HG03558 (cell line): Measurements from ENCODE around the gene FAHD1.

ENCODE experiments used
- ATAC-seq: cut with Tn5 transposase; IDR thresholded peaks from one replicate; pipeline ENCODE4 v1.9.1; 2021; ENCODE audit warnings: moderate number of reproducible peaks; ENCODE audit not compliant: unreplicated experiment; ENCODE audit errors: extremely low read depth

The FAHD1 gene

DNA sequence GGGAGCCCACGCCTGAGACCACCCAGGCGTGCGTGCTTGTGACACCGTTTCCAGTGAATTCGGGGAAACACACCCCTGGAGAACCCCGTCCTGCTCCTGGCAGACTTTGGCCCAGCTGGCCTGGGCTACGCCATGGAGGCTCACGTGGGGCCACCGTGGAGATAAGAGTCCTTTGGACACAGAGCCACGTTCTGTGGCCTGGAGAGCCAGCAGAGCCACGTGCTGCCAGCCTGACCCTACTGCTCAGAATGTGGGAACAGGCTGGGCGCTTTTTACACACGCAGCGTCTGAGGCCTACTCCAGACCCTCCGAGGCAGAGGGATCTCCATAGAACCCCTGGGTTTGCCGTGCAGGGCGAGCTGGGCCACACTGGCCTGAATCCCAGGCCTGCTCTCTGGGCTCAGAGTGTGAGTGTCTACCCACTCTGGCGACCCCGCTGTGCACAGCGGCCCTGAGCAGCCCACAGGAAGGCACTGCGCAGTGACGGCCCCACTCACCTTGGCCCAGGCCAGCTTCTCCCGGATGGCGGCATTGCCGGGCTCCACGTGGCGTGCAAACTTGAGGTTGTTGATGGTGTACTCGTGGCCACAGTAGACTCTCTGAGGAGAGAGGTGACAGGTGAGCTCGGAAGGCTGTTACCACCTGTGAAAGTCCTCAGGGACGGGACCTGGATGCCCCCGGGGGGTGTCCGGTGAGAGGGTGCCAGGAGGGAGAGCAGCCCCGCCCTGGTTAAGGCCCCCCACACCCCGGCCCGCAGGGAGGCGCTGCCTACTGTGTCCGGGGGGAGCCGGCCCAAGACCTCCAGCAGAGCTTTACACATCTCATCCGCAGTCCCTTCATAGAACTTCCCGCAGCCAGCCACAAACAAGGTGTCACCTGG, 10.4 kb upstream of the FAHD1 start:
- ATAC-seq, result no peak

DNA sequence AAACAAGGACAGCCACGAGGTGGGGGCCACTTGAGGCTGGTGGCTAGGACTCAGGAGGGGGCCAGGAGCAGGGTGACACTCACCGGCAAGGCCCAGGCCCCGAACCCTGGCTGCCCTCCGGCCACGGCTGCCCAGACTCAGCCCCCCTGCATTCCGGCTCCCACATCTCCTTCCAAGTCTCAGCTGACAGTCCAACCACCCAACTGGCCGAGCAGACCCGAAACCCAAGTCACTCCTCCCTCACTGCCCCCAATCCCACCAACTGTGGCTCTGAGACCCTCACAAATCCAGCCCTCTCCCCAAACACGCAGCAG, 9.8 kb upstream of the FAHD1 start:
- no peak for ATAC-seq

DNA sequence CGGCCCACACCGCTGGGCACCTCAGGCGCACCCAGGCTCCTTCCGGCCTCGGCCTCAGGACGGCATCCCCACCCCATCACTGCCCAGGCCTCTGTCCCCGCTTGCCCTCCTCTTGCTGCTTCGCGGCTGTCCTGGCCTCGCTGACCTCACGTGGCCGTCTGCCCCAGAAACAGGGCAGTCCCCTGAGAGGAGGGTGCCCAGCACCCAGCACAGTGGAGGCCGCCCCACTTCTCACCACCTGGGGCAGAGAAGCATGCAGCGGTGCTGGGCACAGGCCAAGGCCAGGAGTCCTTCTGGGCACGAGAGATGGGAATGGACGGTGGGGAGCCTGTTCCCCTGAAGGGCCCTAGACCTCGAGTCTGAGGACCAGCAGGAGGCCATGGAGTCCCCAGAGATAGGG, 9.3 kb upstream of the FAHD1 start:
- no peak for ATAC-seq

DNA sequence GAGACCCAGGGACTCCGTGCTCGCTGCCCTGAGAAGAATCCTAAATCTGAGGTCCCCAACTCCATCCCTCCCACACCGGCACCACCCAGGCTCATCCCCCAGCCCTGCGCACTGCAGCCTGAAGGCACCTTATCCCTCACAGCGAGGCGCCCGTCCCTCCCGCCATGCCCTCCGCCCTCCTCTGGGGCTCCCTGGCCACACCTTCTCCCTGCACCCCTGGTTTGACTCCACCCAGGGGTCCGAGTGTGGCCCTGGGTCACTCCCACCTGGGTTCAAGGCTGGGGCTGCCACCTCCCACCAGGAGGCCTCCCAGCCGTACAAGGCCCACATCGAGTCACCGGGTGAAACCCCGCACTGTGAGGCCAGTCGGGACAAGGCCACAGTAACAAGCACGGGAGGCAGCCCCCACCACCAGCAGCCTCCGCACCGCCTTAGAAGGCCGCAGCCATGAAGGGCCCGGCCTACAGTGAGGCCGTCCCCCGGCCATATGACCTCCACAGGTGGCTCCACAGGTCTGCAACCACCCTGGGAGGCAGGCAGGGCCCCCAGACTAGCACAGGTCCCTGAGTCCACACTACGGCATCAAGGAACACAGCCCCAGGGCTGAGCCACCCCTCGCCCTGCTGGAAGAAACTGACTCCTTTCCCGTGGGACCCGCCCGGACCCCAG, 8.7 kb upstream of the FAHD1 start:
- no peak for ATAC-seq

DNA sequence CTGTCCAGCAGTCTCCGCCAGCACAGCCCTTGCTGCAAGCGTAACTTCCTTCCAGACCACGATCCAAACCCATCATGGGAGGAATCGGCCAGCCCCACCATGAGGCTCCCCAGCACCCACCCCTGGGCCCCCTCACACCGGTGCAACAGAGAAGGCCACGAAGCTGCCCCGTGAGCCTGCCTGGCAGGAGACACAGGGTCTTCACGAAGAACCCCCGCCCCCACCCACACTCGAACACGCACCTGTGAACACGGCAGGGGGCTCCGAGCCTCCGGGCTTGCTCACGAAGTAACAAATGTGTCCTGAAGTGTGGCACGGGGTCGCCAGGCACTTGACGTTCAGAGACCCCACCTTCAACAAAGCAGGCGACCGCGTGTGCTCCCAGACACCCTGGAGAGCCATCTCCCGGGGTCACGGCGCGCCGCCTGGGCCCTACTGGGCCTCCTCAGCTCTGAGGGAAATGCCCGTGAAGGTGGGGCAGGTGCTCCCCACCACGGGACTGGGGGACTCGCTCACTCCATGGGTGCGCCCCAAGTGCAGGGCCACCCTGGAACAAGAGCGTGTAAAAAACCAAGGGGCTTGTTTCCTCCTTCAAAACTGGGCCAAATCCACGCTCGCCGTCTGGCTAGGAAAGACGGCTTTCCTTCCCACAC, 8.0 kb upstream of the FAHD1 start:
- no peak for ATAC-seq

DNA sequence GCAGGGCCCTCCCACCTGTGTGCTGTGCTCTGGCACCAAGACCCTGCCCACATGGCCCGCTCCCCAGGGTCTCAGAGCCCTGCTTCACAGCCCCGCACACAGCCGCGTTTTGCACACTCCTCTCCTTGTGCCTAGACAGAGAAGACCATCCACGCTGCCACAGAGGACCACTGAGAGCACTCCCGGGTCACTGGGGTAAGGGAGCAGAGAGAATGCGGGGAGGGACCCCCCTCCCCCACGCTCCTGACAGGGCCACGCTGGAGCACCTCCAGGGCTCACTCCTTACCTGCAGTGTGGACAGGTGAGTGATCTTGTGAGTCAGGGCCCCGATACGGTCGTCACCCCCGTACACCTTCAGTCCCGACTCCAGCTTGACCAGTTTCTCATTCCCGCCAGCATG, 7.4 kb upstream of the FAHD1 start:
- no peak for ATAC-seq

DNA sequence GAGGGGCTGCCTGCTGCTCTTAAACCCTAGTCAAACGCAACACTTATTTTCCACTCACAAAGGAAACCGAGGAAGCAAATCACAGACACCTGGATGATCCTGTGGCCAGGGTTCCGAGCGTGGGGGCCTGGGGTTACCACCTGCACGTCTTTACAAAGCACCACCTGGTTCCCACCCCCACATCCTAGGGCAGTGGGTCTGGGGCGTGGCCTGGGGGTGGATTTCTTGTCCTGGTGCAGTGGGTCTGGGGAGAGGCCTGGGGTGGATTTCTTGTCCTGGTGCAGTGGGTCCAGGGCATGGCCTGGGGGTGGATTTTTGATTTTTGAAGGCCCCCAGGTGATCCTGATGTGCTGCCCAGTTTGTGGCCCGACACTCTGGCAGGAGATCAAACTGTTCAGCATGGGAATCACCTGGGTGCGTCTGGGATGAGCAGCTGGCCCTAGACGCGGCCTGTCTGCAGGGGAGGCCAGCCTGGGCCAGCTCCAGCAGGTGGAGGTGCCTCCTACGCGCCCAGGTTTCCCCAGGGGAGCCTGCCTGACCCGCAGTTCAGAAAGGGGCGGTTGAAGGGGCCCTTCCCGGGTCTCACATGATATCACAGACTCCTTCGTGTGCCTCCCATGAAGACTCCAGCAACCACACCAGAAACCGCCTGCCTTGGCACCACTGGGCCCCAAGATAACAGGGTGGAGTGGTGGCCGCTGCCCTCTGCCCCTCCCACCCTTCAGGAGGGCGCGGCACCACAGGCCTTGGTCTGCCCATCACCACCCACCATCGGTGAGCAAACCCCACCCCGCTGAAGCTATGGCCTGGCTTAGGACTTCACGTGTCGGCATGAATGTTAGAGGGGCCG, 6.7 kb upstream of the FAHD1 start:
- ATAC-seq, result no peak

DNA sequence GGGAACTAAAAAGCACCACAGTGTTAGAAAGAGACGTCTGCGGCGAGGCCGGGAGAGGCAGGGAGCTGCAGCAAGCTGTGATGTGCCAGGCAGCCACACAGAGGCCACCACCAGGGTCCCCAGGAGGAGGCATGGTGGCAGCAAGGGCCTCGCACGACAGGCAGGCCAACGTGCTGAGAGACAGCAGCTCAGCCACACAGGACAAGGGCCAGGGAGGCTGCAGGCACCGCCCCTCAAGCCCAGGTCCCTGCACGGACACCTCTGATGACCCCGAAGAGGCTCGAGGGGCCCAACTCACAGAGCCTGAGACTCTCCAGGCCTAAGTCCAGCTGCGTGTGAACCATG, 6.1 kb upstream of the FAHD1 start:
- ATAC-seq, result no peak

DNA sequence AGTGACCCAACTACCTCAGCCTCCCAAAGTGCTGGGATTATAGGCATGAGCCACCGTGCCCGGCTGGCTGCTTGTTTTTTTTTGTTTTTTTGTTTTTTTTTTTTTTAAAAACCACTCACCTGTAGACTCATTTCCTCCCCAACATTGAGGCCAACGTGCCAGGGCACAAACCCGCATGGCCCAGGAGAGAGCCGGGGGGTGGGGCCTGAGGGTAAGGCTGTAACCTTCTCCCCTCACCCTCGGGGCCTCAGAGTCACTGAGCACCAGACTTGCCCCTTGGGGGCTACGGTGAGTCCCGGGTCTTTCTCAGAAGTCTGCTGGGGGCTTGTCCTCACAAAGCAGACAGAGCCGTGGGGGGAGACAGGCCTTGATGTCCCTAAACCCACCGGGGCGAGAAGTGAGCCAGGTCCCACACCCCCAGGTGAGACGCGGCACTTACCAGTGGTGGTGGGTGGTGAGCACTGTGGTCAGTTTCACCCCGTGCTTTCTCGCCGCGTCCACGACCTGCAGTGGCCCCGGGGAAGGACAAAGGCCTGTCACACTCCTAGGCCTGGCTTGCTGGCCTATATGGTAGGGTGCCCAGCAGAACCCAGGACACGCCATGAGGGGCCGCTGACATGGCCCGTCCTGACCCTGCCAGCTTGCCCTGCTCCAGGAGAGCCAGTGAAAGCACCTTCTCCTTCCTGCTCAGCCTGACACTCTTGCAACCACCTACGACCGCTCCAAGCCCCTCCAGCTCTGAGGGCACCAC, 5.0 kb upstream of the FAHD1 start:
- ATAC-seq, result no peak

DNA sequence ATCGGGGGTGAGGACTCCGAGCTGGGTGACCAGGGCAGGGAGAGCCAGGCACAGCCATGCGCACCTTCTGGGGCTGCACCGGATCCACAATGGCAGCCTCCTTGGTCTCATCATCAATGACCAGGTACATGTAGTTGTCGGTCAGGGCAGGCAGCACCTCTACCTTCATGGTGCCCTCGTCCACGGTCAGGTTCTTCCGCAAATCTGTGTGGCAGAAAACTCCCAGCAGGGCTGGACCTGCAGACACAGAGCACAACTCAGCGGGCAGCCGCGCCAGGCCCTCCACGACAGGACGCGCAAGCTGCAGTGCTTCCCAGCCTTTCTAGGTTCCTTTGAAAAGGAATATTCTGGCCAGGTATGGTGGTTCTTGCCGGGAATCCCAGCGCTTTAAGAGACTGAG, 4.2 kb upstream of the FAHD1 start:
- no peak for ATAC-seq

DNA sequence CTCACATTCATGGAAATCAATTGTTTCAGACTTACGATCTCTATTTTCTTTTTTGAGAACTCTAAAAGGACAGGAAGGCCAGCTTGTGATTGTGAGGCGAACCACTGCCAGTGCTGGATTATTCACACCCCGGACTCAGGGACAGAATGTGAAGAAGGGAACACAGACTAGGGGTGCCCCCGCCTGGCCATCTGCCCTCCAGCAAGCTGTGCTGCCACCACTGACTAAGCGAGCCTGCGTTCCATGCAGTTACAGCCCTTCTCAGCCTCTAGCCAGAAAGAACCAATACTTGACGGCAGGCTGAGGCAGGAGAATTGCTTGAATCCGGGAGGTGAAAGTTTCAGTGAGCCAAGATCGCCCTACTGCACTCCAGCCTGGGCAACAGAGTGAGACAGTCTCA, 3.2 kb upstream of the FAHD1 start:
- ATAC-seq, result no peak

DNA sequence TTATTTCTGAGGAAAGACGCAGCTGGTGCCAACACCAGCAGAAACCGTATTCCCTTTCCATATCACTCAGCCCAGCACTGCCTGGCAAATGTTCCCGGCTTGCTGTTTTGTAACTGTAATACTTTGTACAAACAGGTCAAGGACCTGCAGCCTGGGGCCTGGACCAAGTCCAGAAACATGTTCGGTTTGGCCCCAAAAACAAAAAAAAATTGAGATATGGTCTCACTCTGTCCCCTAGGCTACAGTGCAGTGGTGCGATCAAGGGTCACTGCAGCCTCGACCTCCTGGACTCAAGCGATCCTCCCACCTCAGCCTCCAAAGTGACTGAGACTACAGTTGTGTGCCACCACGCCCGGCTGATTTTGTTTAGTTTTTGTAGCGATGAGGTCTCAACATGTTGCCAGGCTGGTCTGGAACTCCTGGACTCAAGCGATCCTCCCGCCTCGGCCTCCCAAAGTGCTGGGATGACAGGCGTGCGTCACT, 1.6 kb upstream of the FAHD1 start:
- ATAC-seq, result no peak

DNA sequence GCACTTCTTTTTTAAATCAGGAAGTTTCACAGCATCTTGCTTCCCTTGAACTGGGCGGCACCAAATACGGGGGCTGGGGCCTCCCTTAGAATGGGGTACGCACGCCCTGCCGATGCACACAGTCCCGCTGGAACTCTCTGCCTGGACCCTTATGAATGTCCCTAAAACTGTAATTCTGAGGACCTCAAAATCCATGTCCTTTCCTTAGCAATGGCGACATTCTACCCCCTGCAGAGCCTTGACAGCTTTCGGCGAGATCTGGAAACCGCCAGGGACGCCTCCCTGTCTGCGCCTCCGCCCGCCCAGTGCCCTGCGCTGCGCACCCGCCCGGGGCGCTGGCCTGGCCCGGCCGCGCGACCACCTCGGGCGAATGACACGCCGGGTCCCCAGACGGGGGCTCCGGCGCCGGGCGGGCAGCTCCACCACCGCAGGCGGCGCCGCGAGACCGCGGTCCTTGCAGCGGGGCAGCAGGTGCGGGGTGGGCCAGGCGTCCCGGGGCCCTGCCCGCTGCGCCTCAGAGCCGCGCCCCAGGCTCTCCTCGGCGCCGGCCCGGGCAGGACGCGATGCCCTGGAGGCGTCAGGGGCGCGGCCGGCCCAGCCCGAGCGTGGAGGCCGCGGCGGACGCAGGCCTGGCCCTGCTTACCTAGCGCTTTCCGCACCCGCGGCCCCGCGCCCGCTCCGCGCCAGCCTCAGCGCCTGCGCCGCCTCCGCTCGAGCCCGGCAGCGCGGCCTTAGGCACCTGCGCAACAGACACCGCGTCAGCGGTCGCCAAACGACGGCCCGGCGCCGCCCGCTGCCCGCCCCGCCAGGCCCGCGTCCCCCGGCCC, 929 bp upstream of the FAHD1 start:
- ATAC-seq, result peak; percentile 36

DNA sequence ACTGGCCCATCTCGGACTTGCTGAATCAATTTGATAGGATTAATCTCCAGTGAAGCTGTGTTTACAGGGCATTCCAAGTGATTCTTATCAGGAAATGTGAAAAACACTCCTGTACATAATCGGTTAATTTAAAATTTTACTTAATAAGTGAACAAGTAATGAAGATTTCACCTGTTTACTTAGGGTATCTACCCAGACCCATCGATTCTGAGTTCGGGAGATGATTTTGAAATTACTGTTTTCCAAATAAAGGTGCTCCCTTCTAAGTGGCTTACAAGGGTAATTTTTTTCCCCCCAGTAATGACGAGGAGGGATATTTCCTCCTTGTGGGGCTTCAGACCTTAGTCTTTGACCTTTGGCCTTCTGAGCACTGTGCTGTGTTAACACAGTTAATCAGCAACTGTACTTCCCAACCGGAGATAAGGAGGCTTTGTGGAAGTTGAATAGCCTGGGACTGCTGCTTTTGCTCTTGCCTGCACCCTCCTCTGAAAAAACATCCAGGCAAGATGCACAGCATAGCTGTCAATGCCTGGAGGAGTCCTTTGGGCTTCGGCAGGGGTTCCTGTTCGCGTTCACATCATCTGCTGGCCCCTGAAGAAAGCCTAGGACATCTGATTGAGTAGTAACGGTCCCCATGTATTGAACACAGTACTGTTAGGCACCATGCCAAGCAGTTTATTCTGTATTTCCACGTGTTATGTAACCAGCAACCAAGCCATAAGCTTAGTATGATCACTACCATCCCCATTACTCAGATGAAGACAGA, 1.8 kb downstream of the FAHD1 start:
- ATAC-seq, result no peak

DNA sequence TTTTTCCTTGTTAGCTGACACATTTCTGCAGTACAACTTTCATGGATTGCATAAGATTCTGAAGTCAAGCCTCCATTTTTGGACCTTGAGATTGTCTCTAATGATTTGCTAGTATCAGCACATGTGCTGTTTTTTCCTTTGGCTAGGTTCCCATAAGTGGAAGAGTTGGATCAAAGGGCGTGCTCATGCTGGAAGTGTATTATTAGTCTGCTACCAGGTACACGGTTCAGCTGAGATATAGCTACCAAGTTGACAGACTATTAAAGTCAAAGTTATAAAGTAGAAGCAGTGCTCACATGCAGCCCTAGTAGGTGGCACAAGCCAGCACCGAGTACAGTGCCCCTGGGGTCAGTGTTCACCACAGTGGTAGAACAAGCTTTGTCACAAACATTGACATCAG, 3.2 kb downstream of the FAHD1 start:
- ATAC-seq, result no peak

DNA sequence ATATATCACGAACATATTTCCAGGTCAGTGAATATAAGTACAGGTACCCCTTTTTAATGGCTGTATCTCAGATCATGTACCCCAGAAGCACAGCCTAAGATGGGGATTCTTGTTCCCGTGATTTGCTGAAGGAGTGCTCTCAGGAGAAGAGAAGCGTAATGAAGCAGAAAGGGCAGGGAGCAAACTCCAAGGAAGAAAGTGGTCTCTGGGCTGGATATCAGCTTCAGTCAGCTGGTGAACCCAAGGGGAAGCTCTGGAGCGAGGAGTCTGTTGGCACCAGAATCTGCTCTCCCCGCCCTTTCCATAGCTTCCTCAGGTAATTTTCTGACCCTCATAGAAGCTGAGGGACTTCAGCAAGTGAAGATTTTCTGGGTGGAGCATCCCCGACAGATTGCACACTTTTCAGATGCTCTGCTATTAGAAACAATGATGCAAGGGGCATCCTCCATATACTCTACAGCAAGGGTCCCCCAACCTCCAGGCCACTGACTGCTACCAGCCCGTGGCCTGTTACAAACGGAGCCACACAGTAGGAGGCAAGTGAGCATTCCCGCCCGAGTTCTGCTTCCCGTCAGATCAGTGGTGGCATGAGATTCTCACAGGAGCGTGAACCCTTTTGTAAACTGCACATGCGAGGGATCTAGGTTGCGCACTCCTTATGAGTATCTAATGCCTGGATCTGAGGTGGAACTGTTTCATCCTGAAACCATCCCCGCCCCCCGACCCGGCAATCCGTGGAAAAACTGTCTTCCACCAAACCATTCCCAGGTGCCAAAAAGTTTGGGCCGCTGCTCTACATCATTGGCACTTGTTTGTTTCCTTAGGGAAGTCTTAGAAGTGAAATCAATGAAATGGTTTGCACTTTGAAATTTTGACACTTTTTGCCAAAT, 4.4 kb downstream of the FAHD1 start:
- ATAC-seq, result no peak

DNA sequence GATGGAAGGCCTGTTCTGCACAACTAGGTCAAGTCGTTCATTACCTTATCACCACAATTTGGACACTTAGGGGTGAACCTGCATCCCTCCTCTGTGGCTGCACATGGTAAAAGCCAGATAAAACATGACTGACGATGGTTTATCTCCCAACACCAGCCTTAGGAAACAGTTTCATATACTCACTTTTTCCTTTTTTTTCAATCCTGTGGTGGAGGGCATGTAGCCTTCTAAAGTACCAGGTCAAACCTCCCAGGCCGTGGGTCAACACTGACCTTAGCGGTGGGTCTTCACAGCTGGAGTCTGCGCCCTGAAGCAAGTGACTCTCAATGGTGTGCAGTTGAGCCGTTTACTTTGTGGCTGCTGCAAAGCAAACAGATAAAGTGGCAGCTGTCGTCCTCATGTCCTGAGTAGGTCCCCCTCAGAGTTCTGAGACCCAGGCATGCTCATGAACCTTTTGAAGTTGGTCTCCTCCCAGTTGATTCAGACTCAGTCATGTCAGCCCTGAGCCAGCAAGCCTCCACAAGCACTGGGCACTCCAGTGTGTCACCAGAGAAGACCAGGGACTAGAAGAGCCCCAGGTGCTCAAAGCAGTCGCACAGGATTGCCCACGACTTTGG, 5.9 kb downstream of the FAHD1 start:
- ATAC-seq, result no peak
